GM18870 (cell line): ENCODE measurements around the gene KCNMA1.
"Not testable (repeated sequence)": the region's sequence is repeated elsewhere in the genome, so short reads cannot be mapped to it uniquely, and the experiment has no call there.

Source experiments
- ATAC-seq: cut with Tn5 transposase; IDR thresholded peaks from one replicate; pipeline ENCODE4 v1.9.1; 2021; ENCODE audit warnings: moderate library complexity; ENCODE audit not compliant: unreplicated experiment

Gene KCNMA1

DNA sequence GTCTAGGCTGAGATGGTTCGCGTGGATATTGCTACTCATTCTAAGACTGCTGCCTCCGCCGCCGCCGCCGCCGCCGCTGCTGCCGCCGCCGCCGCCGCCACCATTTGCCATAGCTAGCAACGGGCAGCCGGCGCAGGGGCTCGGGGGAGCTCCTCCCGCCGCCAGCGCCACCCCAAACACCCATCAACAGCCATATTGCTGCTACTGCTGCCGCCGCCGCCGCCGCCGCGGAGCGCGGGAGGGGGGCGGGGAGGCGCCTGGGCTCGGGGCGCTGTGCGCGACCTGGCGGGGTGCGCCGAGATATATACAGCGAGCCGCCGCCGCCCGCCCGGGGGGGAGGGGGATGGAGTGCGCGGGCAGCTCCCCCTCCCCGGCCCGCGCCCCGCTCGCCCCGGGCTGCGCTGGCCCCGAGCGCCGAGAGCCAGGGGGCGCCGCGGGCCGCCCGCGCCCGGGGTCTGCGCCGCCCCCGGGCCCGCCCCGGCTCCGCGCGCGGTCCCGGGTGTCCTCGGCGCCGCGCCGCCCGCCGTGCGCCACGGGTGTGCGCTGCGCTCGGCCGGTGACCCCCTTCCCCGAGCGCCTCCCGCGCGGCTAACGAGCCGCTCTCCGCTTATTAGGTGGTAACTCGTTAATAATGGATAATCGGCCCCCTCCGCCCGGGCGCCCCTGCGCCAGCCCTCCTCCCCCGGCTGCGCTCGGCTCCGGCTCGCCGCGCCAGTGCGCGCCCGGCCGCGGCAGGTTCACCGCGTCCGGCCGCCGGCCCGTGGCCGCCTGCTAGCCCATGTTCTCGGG, at the start of gene KCNMA1:
Gene KCNMA1 (minus strand): TSS at position 277 of the 789 bp plus-strand sequence.
- ATAC-seq = no peak

DNA sequence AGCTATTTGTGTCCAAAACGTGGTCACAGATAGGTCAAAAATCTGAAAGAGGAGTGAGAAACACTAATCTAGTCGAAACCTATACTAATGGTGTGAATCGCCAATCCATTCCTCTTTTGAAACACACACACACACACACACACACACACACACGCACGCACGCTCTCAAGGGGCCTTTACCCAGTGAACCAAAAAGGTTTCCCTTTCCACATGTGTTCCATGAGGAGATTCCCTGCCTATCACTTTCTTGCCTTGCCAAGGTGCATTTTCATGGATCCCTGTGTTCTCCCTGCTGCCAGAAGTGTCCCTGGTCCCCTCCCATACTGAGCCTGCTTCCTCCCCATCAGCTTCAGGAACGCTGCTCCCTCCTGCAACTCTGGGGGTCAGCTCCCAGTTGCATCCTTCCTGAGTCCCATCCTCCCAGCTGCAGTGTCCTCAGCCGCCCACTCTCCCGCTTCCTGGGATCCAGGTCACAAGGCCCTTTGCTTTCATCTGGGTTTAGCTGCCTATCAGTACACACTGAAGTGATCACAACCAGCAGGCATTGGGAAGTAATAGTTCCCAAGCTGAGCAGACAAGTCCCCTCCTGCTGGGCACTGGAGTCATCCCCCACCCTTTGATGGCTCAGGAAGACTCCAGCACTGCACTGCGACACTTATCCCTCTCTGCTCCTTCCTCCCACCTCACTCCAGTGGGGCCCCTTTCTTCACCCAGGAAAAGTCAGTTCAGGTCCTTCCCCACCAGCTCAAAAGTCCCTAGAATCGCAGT, 49.2 kb upstream of the KCNMA1 start:
- no peak for ATAC-seq

DNA sequence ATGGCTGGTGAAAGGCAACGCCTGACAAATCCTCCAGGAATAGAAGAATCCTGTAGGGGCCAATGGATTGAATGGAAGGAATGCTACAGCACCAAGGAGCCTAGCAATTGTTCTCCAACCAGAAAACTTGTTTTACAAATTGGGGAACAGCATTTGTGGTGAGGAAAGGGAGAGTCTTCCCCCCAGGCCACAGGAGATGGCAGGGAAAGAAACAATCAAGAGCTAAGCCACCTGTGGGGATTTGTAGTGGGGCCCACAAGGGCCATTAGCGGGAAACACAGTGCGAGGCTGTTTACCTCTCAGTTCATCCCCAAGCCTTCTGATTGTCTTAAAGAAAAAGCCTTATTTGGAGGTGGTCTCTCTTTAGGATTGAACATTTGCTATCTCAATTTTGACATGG, 48.5 kb upstream of the KCNMA1 start:
- ATAC-seq = no peak

DNA sequence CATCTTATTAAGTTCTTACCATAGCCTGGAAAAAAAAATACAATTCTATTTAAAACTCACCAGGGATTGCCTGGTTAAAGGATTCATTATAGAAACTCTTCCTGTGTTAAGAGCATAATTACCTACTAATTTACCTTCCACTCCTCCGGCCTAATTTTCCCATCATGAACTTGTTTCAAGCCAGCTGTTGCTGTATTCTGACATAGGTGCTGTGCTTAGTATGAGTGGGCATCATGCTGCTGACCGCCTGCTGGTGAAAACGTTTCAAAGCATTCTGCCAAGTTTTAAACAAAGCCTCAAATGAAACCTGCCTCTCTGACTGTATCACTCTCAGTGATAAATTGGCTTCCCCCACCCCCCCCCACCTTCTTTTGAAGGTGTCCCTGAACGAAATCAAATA, 47.8 kb upstream of the KCNMA1 start:
- ATAC-seq = no peak

DNA sequence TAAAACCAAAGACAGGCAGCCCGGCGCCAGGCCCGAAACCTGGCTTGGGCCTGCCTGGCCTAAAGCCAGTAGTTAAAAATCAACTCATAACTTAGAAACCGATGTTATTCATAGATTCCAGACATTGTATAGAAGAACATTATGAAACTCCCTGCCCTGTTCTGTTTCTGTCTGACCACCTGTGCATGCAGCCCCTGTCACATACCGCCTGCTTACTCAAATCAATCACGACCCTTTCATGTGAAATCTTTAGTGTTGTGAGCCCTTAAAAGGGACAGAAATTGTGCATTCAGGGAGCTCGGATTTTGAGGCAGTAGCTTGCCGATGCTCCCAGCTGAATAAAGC, 45.5 kb upstream of the KCNMA1 start:
- ATAC-seq = not testable (repeated sequence)

DNA sequence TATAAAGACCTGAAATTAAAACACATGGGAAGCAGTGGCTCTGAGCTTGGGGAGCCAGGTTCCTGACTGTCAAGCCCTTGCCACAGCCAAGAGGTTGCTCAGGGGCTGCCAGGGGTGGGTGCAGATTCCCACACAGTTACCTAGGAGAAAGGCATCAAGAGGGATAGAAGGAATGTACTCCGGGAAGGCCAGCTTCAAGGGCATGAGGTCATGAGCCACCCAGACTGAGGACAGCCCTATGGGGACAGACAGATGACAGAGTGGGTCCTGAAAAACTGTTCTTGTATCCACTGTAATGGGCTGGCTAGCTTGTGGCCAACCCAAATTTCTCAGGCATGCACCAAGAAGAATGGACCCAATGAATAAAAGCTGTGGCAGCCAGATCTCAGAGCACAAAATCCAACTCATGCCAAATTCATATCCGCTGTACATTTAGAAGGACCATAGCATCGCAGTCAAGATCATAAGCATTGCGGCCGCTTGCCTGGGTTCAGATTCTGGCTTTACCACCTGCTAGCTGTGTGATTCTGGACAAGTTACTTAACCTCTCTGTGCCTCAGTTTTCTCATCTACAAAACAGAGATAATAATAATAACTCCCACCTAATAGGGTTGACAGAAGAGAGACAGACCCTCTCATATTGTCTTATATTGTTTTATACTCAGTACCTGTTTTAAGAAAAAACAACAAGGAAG, 44.9 kb upstream of the KCNMA1 start:
- no peak for ATAC-seq

DNA sequence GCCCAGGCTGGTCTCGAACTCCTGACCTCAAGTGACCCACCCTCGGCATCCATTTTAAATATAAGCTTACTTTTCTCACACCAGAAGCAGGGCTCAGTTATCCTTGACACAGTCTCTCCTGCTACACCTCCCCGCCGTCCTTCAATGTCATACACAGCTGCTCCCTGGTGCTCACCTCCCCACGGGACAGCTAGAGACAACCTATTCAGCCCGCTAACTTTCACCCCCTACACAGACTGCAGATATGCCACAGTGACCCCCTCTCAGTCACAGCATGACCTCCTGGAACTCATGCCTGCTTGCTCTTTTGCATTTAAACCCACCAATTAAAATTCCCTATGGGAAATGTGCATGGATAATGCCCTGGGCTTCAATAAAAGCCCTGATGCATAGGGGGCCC, 44.2 kb upstream of the KCNMA1 start:
- ATAC-seq = no peak

DNA sequence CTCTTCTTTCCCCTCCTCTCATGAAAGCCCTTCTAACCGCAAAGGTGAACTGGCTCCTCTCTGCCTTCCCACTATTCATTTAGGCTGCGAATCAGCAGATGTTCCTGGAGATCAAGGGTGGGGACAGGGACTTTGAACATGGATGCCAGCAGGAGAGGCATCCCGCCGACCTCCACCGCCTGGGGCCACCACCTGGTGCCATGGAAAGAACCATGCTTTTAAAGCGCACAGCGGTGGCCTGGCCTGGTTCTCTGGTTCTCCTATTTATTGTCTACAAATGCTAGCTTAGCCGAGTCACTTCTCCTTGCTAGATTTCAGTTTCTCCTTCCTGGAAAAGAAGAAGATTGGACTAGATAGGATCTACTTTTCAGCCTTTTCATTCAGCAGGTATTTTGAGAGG, 43.2 kb upstream of the KCNMA1 start:
- ATAC-seq = no peak

DNA sequence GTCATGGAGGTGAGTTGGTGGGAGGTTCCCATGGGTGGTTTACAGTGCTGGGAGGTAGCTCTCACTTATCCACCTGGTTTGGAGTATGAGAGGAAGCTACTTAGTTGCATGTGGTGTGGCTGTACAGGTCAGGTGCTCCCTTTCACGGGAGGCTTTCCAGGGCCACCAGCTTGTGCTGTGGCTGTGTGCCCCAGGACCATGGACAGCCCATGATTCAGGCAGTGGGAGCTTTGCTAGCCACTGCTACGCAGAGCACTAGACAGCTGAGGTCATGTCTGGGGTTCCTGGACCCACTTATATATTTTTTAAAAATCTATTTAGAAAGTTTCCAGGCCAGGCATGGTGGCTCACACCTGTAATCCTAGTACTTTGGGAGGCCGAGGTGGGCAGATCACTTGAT, 42.5 kb upstream of the KCNMA1 start:
- no peak for ATAC-seq

DNA sequence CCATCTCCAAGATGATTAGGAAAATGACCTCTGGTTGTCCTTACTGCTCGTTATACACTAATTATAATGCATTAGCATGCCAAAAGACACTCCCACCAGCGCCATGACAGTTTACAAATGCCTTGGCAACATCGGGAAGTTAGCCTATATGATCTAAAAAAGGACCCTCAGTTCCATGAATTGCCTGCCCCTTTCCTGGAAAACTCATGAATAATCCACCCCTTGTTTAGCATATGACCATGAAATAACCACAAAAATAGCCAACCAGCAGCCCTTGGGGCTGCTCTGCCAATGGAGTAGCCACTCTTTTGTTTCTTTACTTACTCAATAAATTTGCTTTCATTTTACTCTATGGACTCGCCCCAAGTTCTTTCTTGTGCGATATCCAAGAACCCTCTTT, 41.6 kb upstream of the KCNMA1 start:
- no peak for ATAC-seq

DNA sequence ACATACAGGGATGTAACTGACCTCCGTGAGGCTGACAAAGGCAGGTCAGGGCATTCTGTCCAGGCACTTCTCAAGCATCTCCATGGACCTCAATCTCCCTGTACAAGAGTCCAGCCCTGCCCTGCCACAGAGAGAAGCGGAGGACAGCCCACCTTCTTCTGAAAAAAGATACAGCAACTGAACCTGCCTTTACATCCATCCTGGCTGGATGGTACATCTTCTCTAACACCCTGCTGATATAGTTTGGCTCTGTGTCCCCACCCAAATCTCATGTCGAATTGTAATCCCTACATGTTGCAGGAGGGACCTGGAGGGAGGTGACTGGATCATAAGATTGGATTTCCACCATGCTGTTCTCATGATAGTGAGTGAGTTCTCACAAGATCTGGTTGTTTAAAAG, 40.5 kb upstream of the KCNMA1 start:
- no peak for ATAC-seq

DNA sequence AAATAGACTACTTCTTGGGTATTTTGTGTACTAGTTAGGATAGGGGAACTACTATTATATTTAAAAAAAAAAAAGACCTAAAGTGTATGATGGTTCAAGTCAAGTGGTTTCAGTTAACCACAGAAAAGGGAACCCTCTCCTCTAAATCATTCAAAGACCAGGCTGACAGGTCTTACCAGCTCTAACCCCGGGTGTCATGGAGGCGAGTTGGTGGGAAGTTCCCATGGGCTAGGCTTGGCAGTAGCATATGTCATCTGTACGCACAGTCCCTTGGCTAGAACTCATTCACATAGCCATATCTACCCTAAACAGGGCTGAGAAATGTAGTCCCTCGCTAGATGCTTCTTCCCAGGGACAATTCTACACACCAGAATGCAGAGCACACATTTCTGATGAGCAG, 37.7 kb upstream of the KCNMA1 start:
- no peak for ATAC-seq

DNA sequence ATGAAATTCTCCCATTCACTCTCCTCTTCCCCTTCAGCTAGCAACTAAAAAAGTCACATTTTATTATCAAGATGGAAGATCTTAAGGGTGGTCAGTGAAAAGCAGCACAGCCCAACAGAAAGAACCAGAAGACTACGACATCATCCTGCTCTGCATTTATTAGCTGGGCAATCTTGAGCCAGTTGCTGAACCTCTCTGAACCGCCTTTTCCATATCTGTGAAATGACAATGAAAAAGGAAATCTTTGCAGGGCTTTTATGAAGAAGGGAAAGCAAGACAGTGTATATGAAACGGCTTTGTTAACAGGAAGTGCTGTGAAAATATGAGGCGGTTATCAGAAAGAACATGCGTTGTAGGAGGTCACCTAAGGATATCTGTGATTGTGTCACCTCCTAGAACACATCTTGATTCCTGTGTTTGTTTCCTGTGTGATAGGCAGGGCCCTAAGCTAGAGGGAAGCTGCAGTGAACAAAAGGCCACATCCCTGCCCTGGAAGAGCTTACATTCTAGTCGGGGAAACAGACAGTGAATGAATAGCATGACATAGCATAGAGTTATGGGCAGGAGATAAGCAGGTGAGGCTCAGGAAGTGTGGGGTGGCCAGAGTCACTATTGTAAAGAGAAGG, 36.0 kb upstream of the KCNMA1 start:
- ATAC-seq = no peak

DNA sequence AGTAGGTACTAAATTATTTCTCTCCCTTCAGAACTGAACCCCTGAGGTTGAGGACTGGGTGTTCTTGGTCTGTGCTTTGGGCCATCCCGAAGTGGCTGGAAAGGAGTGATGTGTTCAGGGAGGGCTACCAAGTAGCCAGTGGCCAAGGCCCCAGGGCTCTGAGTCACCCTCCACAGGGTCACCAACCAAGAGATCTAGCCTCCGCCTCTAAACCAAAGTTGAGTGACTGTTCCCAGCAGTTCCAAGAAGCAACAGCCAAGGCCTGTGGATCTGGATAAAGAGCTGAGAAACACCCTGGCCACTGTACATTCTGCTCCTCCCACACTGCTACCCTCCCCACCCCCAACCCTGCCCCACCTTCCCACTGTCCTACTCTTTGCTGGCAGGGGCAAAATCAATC, 35.5 kb upstream of the KCNMA1 start:
- ATAC-seq = no peak

DNA sequence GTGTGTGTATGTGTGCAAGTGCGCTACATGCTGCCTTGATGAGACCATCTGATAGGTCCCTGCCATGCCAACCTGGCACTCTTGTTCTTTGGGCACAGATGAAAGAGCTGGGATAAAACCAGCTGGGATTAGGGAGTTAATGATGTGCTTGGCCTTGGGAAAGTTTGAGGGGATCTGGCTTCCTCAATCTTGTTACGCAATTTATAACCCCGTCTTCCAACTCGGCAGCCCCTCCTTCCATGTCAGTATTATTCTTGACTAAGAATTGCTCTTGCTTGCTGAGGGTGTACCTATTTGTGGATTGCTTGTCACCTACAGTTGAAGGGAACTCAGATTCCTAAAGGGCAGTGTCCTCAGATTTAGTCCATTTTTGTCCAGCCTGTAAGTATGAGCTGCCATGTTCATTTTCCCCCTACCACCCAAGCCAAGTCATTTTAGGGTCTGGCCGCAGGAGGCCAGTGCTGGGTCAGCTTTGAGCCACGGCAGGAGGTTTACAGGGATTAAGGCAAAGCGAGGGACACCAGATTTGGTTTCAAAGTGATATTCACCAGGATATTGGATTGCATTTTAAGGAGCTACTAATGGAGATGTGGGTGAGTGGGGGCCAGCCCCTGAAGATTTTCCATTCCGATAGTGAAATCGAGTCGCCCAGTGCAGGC, 34.1 kb upstream of the KCNMA1 start:
- no peak for ATAC-seq

DNA sequence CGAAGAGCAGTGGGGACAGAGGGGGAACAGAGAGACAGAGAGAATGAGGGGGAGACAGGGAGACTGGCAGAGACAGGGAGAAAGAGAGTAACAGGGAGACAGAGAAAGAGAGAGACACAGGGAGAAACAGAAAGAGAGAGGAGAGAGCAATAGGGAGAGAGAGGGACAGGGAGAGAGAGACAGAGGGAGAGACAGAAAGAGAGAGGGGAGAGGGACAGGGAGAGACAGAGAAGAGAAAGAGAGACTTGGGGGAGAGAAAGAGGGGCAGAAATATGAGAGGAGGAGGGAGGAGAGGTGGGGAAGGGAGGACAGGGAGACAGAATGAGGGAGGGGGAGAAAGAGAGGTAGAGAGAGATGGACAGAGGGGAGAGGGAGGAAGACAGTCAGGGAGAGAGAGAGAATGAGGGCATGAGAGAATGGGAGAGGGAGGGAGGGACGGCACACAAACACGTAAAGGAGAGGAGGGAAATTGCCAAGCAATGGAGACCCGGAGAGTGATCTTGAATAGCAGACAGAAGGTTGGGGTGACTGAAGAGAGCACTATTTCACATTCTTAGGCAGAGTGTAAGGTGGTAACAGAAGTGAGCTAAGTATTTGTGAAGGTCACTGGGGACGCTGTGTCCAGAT, 33.3 kb upstream of the KCNMA1 start:
- ATAC-seq = no peak

DNA sequence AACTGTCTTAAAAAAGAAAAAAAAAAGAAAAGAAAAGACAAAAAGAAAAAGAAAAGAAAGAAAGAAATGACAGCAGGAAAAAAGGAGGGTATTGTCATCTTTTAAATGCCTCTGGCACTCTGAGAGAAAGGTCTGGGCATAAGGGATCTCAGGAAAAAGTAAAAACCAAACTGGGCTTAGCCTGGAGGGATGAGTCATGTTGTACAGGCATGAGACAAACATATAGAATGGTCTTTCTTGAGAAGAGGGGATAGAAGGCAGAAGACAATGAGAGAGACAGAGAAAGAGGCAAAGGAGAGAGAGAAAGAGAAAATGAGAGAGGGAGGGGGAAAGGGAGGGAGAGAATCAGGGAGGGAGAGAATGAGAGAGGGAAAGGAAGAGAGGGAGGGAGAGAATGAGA, 32.3 kb upstream of the KCNMA1 start:
- no peak for ATAC-seq

DNA sequence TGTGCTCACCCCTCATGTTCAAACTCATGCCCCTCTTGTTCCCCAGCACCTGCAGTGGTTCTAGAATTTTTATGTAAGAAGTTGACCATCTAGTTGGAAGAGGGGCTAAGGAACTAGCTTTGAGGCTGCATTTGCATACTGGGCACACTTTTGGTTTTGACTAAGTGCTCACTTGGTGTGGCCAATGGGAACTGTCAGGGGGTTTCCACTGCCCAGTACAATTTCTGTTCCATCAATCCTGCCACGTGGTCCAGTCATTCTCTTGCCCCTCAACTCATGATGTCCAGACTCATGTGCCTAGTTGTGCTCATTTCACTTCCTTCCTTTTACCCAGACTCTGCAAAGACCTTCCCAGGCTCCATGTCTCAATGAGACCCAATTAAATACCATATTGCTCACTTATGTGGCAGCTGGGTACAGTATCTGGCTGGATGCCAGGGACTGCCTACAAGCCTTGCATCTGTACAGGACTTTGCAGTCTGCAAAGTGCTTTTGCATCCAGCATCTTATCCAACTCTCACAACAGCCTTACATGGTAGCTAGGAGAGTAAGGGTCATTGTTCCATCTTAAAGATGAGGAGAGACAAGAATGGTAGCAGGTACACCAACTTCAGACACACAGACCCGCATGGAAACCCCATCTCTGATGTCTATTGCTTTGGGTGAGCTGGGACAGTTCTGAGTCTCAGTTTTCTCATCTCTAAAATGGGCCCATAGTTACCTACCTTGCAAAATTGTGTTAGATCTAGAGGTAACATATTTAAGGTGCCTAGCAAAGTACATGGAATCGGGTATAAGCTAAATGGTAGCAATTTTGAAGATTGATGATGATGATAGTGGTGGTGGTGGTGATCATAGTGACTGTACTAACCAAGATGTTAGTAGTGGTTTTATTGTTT, 30.1 kb upstream of the KCNMA1 start:
- ATAC-seq = peak; percentile 92

DNA sequence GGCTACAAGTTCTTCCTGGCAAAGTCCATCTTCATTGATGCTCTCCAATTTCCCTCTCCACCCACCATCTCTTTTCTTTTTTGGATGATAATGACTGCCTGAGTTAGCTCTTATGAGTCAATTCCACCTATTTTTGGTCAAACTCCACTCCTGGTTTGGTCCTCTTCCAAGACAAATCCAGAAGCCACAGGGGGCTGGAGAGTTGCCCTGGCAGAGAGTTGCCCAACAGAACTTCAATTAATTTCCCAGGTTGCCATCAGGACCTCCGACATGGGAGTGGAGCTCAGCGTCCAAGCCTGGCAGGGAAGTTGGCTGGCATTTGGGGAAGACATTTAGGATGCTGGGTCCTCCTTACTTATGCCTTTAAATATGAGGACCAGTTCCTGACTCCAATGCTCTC, 29.2 kb upstream of the KCNMA1 start:
- no peak for ATAC-seq

DNA sequence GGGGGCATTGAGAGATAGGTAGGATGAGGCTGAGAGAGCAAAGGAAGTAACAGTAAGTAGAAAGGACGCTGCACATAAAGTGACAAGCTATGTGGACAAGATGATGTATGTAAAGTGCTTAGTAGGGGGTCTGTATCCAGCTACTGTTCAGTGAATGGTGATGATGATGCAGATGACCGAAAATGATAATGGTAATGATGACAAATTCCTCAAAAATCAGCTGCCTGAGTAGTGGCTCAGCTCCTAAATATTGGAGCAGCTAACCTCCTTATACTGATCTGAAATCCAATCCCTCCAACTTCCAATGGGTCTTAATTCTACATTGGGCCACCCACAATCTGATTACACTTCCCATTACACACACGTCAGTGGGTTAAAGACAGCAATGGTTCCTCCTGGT, 27.1 kb upstream of the KCNMA1 start:
- no peak for ATAC-seq
